Endothelial cell of umbilical vein (primary cell): ENCODE measurements around the gene ADCYAP1R1. TPM values are rescaled to one million over a fixed set of nuclear protein-coding genes. Genes with fewer than 3 reads are reported as not detected.

Source experiments
- BruUV-seq: library from RNA; stranded (reverse); fragments of 400-500 nt; replicated peaks from 2 replicates; lab custom pipeline; 2021; lab: Mats Ljungman, UMichigan
- CTCF ChIA-PET: fragments of 300-600, 350-600 bp; sonication (Branson Sonifier 250); formaldehyde crosslinking; loops from one replicate; lab custom pipeline; 2021; ENCODE audit warnings: antibody characterized with exemption, inconsistent platforms; lab: Charles Lee
- POLR2A ChIA-PET: fragments of 300-600, 350-600 bp; sonication (Branson Sonifier 250); formaldehyde crosslinking; loops from one replicate; lab custom pipeline; 2021; ENCODE audit warnings: antibody characterized with exemption, inconsistent platforms; lab: Charles Lee
- DNase-seq: peaks from one replicate; pipeline ENCODE4 v3.0.0-alpha.2; 2011; ENCODE audit warnings: low read depth, low spot score
- FAIRE-seq: peaks from 2 replicates; lab custom pipeline; 2011; peaks lifted over from hg19 to GRCh38; lab: Jason Lieb, UNC
- H2AFZ ChIP-seq: 2 replicates; pipeline ENCODE4 v1.6.0; 2012; ENCODE audit warnings: low read depth, low read length, control low read depth, inconsistent platforms
- H3K27ac ChIP-seq: 2 replicates; pipeline ENCODE4 v1.5.1; 2011; ENCODE audit warnings: low read depth, mild to moderate bottlenecking, control low read depth, low read length, moderate library complexity; ENCODE audit not compliant: insufficient read depth
- H3K27me3 ChIP-seq, 2 experiments: 2 replicates each; pipeline versions ENCODE4 v1.6.0 to v1.6.1; 2011; ENCODE audit warnings: low read length in 2 of 2, mixed read lengths in 1 of 2; ENCODE audit not compliant: control insufficient read depth in 2 of 2, insufficient read depth in 2 of 2
- H3K36me3 ChIP-seq, 2 experiments: 2 replicates in 1 of 2; 3 replicates in 1 of 2; pipeline ENCODE4 v1.5.1; 2011; ENCODE audit warnings: low read length in 2 of 2, mild to moderate bottlenecking in 1 of 2, moderate library complexity in 1 of 2; ENCODE audit not compliant: control insufficient read depth in 2 of 2, insufficient read depth in 2 of 2; ENCODE audit errors: extremely low read depth in 1 of 2
- H3K4me1 ChIP-seq: 3 replicates; pipeline ENCODE4 v1.5.1; 2011; ENCODE audit warnings: mild to moderate bottlenecking, low read length; ENCODE audit not compliant: control insufficient read depth, insufficient read depth; ENCODE audit errors: extremely low read depth
- H3K4me2 ChIP-seq: 2 replicates; pipeline ENCODE4 v1.6.1; 2011; ENCODE audit warnings: low read length, control low read depth, mixed read lengths; ENCODE audit not compliant: insufficient read depth
- H3K4me3 ChIP-seq, 3 experiments: fragments of 200-600 bp in 1 of 3; sonication (generic), shearing (Covaris generic) in 1 of 3; replicated peaks in 1 of 3; 2 replicates each; pipeline ENCODE4 v1.5.1; 2011 to 2016; ENCODE audit warnings: control low read depth in 3 of 3, low read length in 3 of 3, mild to moderate bottlenecking in 2 of 3, inconsistent platforms in 1 of 3, low read depth in 1 of 3, moderate library complexity in 1 of 3; ENCODE audit not compliant: insufficient read depth in 1 of 3
- H3K79me2 ChIP-seq: 2 replicates; pipeline ENCODE4 v1.6.0; 2012; ENCODE audit warnings: low read length, inconsistent platforms; ENCODE audit not compliant: control insufficient read depth, insufficient read depth
- H3K9ac ChIP-seq: replicated peaks from 2 replicates; pipeline ENCODE3; 2011; ENCODE audit warnings: low read length, control low read depth; ENCODE audit not compliant: insufficient read depth; ENCODE audit errors: extremely low read depth
- H3K9me1 ChIP-seq: replicated peaks from 3 replicates; pipeline ENCODE4 v1.6.0; 2011; ENCODE audit warnings: mild to moderate bottlenecking, low read length; ENCODE audit not compliant: control insufficient read depth, insufficient read depth; ENCODE audit errors: extremely low read depth
- H3K9me3 ChIP-seq: replicated peaks from 2 replicates; pipeline ENCODE4 v1.5.1; 2012; ENCODE audit warnings: low read length, inconsistent platforms; ENCODE audit not compliant: control insufficient read depth, insufficient read depth
- H4K20me1 ChIP-seq: replicated peaks from 2 replicates; pipeline ENCODE3; 2011; ENCODE audit warnings: mild to moderate bottlenecking, low read length; ENCODE audit not compliant: control insufficient read depth, insufficient read depth; ENCODE audit errors: extremely low read depth
- EZH2 ChIP-seq: IDR thresholded peaks from 2 replicates; pipeline ENCODE4 v1.6.1; 2012; ENCODE audit warnings: borderline replicate concordance, low read depth, mild to moderate bottlenecking, moderate library complexity, low read length, inconsistent platforms; ENCODE audit not compliant: severe bottlenecking
- FOS ChIP-seq: IDR thresholded peaks from 2 replicates; pipeline ENCODE4 v1.6.1; 2011; ENCODE audit warnings: mild to moderate bottlenecking, low read length, moderate library complexity, borderline replicate concordance; ENCODE audit not compliant: insufficient read depth
- GATA2 ChIP-seq: IDR thresholded peaks from 2 replicates; pipeline ENCODE4 v1.7.0; 2011; ENCODE audit warnings: low read depth, mild to moderate bottlenecking, moderate library complexity, mixed read lengths, low read length; ENCODE audit not compliant: insufficient read length, insufficient read depth
- JUN ChIP-seq: IDR thresholded peaks from 2 replicates; pipeline ENCODE4 v1.6.1; 2011; ENCODE audit warnings: borderline replicate concordance, low read depth; ENCODE audit not compliant: insufficient read length, insufficient read depth
- MYC ChIP-seq: IDR thresholded peaks from one replicate; pipeline ENCODE4 v1.6.1; 2011; ENCODE audit warnings: mild to moderate bottlenecking, low read depth, low read length
- POLR2AphosphoS5 ChIP-seq: IDR thresholded peaks from 2 replicates; pipeline ENCODE4 v1.6.1; 2012; ENCODE audit warnings: low read depth, mild to moderate bottlenecking, control low read depth, low read length, moderate library complexity; ENCODE audit not compliant: insufficient read depth
- dilution Hi-C: fragments of 300-500 bp; cut with MboI; formaldehyde crosslinking; loops from one replicate; pipeline ENCODE4 v1.15.0; 2019; ENCODE audit warnings: low sequenced_read_pairs; ENCODE audit not compliant: extremely low pct_ligation_motif_present
- intact Hi-C: fragments of 100-400 bp; cut with micrococcal nuclease; formaldehyde crosslinking; loops from one replicate; pipeline ENCODE4 v1.10.0; 2022
- polyA plus RNA-seq, 4 experiments: library from polyadenylated mRNA; depleted of rRNA in 3 of 4; stranded (reverse) in 3 of 4; unstranded in 1 of 4; fragments of >200 nt; gene quantifications; 2 replicates each; pipeline versions ENCODE4 v1.2.1 to v1.2.3, GENCODE V29; 2011 to 2012; ENCODE audit warnings: missing spikeins in 1 of 4
- total RNA-seq: library from RNA; stranded (reverse); gene quantifications from 2 replicates; pipeline ENCODE4 v1.2.3, GENCODE V29; 2021
- TF ChIP-seq, protein P1 (sequence below): IDR thresholded peaks from 2 replicates; pipeline ENCODE4 v1.6.1; 2011; ENCODE audit not compliant: insufficient read depth, insufficient read length

Gene ADCYAP1R1
- total and polyA plus RNA-seq, 2 donors (not counting 3 experiments of a cell fraction or from before 2014, with no cell fraction given): 0.04 TPM; not detected in 1

DNA sequence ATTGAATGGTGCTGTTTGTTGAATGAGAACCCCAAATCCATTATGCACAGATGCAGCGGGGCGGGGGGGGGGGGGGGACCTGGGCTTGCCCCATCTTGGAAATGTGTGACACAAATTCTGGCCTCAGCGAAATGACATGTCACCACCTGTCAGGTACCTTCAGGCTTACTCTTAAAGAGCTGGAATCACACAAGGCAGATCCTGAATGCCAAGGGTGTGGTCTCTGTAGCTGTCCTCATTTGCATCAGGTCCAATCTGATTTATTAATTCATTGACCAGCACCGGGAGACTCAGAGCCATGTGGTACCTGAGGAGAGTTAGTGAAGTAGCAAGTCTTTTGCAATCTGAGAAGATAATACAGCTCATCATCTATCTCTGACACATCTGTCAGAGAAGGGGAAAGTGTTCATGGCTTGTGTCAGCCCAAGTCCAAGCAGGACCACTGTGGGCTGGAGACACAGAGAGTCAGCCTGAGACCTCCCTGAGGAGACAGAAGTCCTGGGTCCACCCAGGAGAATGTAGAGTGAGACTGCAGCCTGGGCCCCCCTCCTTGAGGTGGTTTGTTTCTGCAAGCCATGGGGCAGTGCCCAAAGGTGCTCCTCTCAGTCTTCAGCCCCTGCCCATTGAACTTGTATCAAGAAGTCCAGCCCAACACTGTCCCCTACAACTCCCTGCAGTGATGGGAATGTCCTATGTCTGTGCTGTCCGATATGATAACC lies 46.7 kb downstream of the ADCYAP1R1 start:
- no peak overlapping the region for H3K27ac ChIP-seq
- DNase-seq: no peak
- no peak for TF ChIP-seq MYC
- TF ChIP-seq, protein P1, sequence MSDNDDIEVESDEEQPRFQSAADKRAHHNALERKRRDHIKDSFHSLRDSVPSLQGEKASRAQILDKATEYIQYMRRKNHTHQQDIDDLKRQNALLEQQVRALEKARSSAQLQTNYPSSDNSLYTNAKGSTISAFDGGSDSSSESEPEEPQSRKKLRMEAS: no peak
- no peak for TF ChIP-seq POLR2AphosphoS5
- no peak for TF ChIP-seq GATA2
- TF ChIP-seq EZH2: no peak
- TF ChIP-seq JUN: no peak
- no peak for TF ChIP-seq FOS
- no peaks in the 10 kb centered on the region for H4K20me1 ChIP-seq
- H3K9me1 ChIP-seq: no peaks in the 10 kb centered on the region
- H3K79me2 ChIP-seq: no peaks in the 10 kb centered on the region
- no peak for FAIRE-seq
- intact Hi-C loops (no loop called here), dilution Hi-C loops (no loop called here)
- H3K4me3 ChIP-seq: no peak overlapping the region
- H3K4me2 ChIP-seq: no peak overlapping the region
- CTCF ChIA-PET: interaction anchor here (3.8 kb wide), 1 partner anchor 23 kb away, joined by 24 read pairs; no protein-coding TSS in a partner anchor
- POLR2A ChIA-PET: no interaction called here
- no peak overlapping the region for H2AFZ ChIP-seq
- no peaks in the 10 kb centered on the region for H3K4me1 ChIP-seq
- BruUV-seq: no TSS peak
- H3K9ac ChIP-seq: no peak overlapping the region
- no peaks in the 10 kb centered on the region for H3K36me3 ChIP-seq
- no peaks in the 10 kb centered on the region for H3K9me3 ChIP-seq
- no peaks in the 10 kb centered on the region for H3K27me3 ChIP-seq
